ENCODE measurements around the gene ANKK1. TPM values are rescaled to one million over a fixed set of nuclear protein-coding genes. Genes with fewer than 3 reads are reported as not detected.

ANKK1 gene
- total and polyA plus RNA-seq, 10 of the 15 experiments (the other 5 are each of a cell fraction or from before 2014, with no cell fraction given): not detected

DNA sequence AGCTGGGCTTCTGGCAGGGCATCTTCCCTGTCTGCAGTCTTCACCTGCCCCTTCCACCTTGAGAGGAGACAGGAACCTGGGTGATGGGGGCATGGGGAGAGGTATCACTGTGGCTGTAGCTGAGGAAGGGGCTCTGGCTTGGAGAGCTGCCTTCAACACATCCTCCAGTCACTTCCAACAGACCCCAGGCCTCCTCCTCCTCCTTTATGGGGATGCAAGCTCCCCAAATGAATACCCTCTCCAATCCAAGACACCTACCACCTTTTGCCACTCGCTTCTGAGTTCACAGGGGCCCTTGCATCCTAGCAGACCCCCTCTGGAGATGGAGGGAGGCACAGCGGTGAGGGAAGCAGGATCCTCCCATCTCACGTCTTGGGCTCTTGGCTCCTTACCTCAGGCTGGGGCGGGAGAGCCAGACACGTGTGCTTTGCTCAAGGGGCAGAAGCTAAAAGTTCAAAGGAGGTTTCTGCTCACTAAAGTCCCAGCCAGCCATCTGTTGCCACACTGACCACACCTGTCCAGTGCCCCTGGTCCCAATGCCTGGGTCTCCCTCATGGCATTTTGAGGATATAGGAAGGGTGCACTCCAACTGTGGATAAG lies 13.2 kb downstream of the ANKK1 start:
- ChIA-PET POLR2A (no interaction called here), CTCF (no interaction called here), SMC1A (ENCODE audit: uncharacterized antibody, unreplicated experiment) (interaction anchor here (0.6 kb wide), 1 partner anchor 82 kb away, joined by 3 read pairs; no protein-coding TSS in a partner anchor), RAD21 (ENCODE audit: unreplicated experiment) (interaction anchor here (0.7 kb wide), 1 partner anchor 898 kb away, joined by 3 read pairs; no protein-coding TSS in a partner anchor)
- 17% methylated on average over 5 of the region's 5 CpGs for WGBS (ENCODE audit: insufficient coverage, insufficient replicate concordance, low lambda C conversion rate, missing lambda C conversion rate)
- Histone ChIP-seq H3K4me3 (no peak overlapping the region), H3K27me3 (replicated peaks in 1 of 2; ENCODE audit: control insufficient read depth in 2 of 2, insufficient read depth in 2 of 2, low read length in 1 of 2) (no peaks in the 10 kb centered on the region; a peak in 1 of 4 replicates), H3K27ac (ENCODE audit: control insufficient read depth, insufficient read depth) (no peak overlapping the region), H3K9ac (ENCODE audit: control insufficient read depth, insufficient read depth, low read length) (no peak overlapping the region), H4K20me1 (ENCODE audit: control insufficient read depth, insufficient read depth) (no peaks in the 10 kb centered on the region; the same call in 1 of the 2 replicates), H3K4me1 (ENCODE audit: control insufficient read depth, insufficient read depth, low read length) (no peaks in the 10 kb centered on the region), H3K79me2 (ENCODE audit: control insufficient read depth, insufficient read depth, low read length) (no peaks in the 10 kb centered on the region), H3K4me2 (ENCODE audit: control insufficient read depth, insufficient read depth) (no peak overlapping the region), H3K36me3 (ENCODE audit: control insufficient read depth in 2 of 2, insufficient read depth in 2 of 2, low read length in 1 of 2) (no peaks in the 10 kb centered on the region), H3K9me3 (replicated peaks; ENCODE audit: control insufficient read depth, insufficient read depth, low read length) (no peaks in the 10 kb centered on the region), H2AFZ (ENCODE audit: control insufficient read depth, low read depth, low read length) (no peak overlapping the region)
- ATAC-seq (no peak), FAIRE-seq (no peak), DNase-seq (ENCODE audit: low read depth, low spot score) (no peak)
- TF ChIP-seq RBBP5 (conservative IDR thresholded peaks at IDR 0.05): no peak
- TF ChIP-seq, protein P1, sequence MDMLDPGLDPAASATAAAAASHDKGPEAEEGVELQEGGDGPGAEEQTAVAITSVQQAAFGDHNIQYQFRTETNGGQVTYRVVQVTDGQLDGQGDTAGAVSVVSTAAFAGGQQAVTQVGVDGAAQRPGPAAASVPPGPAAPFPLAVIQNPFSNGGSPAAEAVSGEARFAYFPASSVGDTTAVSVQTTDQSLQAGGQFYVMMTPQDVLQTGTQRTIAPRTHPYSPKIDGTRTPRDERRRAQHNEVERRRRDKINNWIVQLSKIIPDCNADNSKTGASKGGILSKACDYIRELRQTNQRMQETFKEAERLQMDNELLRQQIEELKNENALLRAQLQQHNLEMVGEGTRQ (IDR thresholded peaks at IDR 0.05; ENCODE audit: borderline replicate concordance, low read depth, low read length): no peak
- TF ChIP-seq, protein P2, sequence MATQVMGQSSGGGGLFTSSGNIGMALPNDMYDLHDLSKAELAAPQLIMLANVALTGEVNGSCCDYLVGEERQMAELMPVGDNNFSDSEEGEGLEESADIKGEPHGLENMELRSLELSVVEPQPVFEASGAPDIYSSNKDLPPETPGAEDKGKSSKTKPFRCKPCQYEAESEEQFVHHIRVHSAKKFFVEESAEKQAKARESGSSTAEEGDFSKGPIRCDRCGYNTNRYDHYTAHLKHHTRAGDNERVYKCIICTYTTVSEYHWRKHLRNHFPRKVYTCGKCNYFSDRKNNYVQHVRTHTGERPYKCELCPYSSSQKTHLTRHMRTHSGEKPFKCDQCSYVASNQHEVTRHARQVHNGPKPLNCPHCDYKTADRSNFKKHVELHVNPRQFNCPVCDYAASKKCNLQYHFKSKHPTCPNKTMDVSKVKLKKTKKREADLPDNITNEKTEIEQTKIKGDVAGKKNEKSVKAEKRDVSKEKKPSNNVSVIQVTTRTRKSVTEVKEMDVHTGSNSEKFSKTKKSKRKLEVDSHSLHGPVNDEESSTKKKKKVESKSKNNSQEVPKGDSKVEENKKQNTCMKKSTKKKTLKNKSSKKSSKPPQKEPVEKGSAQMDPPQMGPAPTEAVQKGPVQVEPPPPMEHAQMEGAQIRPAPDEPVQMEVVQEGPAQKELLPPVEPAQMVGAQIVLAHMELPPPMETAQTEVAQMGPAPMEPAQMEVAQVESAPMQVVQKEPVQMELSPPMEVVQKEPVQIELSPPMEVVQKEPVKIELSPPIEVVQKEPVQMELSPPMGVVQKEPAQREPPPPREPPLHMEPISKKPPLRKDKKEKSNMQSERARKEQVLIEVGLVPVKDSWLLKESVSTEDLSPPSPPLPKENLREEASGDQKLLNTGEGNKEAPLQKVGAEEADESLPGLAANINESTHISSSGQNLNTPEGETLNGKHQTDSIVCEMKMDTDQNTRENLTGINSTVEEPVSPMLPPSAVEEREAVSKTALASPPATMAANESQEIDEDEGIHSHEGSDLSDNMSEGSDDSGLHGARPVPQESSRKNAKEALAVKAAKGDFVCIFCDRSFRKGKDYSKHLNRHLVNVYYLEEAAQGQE (IDR thresholded peaks at IDR 0.05; ENCODE audit: low read depth, low read length): no peak
- TF ChIP-seq NFYB (IDR thresholded peaks at IDR 0.05; ENCODE audit: insufficient read depth, low read depth, low read length): no peak
- TF ChIP-seq HDGF (IDR thresholded peaks at IDR 0.05): no peak
- no peak for TF ChIP-seq PAX8 (IDR thresholded peaks at IDR 0.05)
- TF ChIP-seq RB1 (IDR thresholded peaks at IDR 0.05; ENCODE audit: borderline replicate concordance): no peak
- TF ChIP-seq TCF7 (IDR thresholded peaks at IDR 0.05; ENCODE audit: borderline replicate concordance): no peak
- no peak for TF ChIP-seq IRF4 (IDR thresholded peaks at IDR 0.05; ENCODE audit: low read depth, low read length)
- TF ChIP-seq, protein P3, sequence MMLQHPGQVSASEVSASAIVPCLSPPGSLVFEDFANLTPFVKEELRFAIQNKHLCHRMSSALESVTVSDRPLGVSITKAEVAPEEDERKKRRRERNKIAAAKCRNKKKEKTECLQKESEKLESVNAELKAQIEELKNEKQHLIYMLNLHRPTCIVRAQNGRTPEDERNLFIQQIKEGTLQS (IDR thresholded peaks at IDR 0.05; ENCODE audit: borderline replicate concordance, extremely low read depth, low read depth, low read length): no peak
- TF ChIP-seq CHD4 (IDR thresholded peaks at IDR 0.05): no peak
- TF ChIP-seq HCFC1 (IDR thresholded peaks at IDR 0.05; ENCODE audit: low read length): no peak
- no peak for TF ChIP-seq FOS (IDR thresholded peaks at IDR 0.05; ENCODE audit: borderline replicate concordance, extremely low read depth, insufficient read length)
- TF ChIP-seq ZNF24 (IDR thresholded peaks at IDR 0.05): no peak
- no peak for TF ChIP-seq RAD51 (IDR thresholded peaks at IDR 0.05)
- TF ChIP-seq KLF5 (IDR thresholded peaks at IDR 0.05; ENCODE audit: partially characterized antibody): no peak
- TF ChIP-seq, protein P4, sequence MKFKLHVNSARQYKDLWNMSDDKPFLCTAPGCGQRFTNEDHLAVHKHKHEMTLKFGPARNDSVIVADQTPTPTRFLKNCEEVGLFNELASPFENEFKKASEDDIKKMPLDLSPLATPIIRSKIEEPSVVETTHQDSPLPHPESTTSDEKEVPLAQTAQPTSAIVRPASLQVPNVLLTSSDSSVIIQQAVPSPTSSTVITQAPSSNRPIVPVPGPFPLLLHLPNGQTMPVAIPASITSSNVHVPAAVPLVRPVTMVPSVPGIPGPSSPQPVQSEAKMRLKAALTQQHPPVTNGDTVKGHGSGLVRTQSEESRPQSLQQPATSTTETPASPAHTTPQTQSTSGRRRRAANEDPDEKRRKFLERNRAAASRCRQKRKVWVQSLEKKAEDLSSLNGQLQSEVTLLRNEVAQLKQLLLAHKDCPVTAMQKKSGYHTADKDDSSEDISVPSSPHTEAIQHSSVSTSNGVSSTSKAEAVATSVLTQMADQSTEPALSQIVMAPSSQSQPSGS (IDR thresholded peaks at IDR 0.05; ENCODE audit: low read length): no peak
- TF ChIP-seq ZNF384 (IDR thresholded peaks at IDR 0.05; ENCODE audit: borderline replicate concordance, low read depth, low read length): no peak
- no peak for TF ChIP-seq ATF7 (IDR thresholded peaks at IDR 0.05; ENCODE audit: low read depth)
- TF ChIP-seq EGR1 (IDR thresholded peaks at IDR 0.05; ENCODE audit: borderline replicate concordance in 1 of 2, low read depth in 2 of 2, low read length in 2 of 2): no peak
- intact Hi-C loops (cut with micrococcal nuclease; ENCODE audit: unreplicated experiment) (no loop called here), in situ Hi-C loops (cut with MboI) (no loop called here)
- no TSS peak for BruUV-seq (replicated peaks)

Measured in GM12878 (cell line).